GM19455 (cell line): Measurements from ENCODE around the gene SLC7A10.

Source experiments
- ATAC-seq: cut with Tn5 transposase; IDR thresholded peaks from one replicate; pipeline ENCODE4 v1.9.1; 2021; ENCODE audit not compliant: unreplicated experiment

SLC7A10 gene

GRCh38 chr19:33225458-33225926 is at the start of gene SLC7A10:
TSS of gene SLC7A10 (minus strand) at chr19:33225850. CDS start at chr19:33225703, 147 bp downstream.
- no peak for ATAC-seq

GRCh38 chr19:33274663-33275558 is 49.3 kb upstream of the SLC7A10 start:
- no peak for ATAC-seq

- ATAC-seq: no peak
Measured at GRCh38 chr19:33273881-33274662, 48.4 kb upstream of the SLC7A10 start.

GRCh38 chr19:33273065-33273736 is 47.6 kb upstream of the SLC7A10 start:
- ATAC-seq: no peak

- no peak for ATAC-seq
Measured at GRCh38 chr19:33271246-33272021, 45.8 kb upstream of the SLC7A10 start.

- no peak for ATAC-seq
Measured at GRCh38 chr19:33270769-33271168, 45.1 kb upstream of the SLC7A10 start.

GRCh38 chr19:33269016-33269415 is 43.4 kb upstream of the SLC7A10 start:
- ATAC-seq: no peak

GRCh38 chr19:33268162-33268991 is 42.7 kb upstream of the SLC7A10 start:
- no peak for ATAC-seq

GRCh38 chr19:33267706-33268105 is 42.1 kb upstream of the SLC7A10 start:
- no peak for ATAC-seq

GRCh38 chr19:33266974-33267484 is 41.4 kb upstream of the SLC7A10 start:
- no peak for ATAC-seq

GRCh38 chr19:33264881-33265445 is 39.3 kb upstream of the SLC7A10 start:
- ATAC-seq: no peak

- no peak for ATAC-seq
Measured at GRCh38 chr19:33263325-33264023, 37.8 kb upstream of the SLC7A10 start.

GRCh38 chr19:33261511-33262189 is 36.0 kb upstream of the SLC7A10 start:
- ATAC-seq: no peak

- no peak for ATAC-seq
Measured at GRCh38 chr19:33260628-33261418, 35.2 kb upstream of the SLC7A10 start.

GRCh38 chr19:33259539-33259938 is 33.9 kb upstream of the SLC7A10 start:
- no peak for ATAC-seq

- ATAC-seq: no peak
Measured at GRCh38 chr19:33257828-33258227, 32.2 kb upstream of the SLC7A10 start.

- no peak for ATAC-seq
Measured at GRCh38 chr19:33256261-33256660, 30.6 kb upstream of the SLC7A10 start.
